Activated CD4-positive, alpha-beta T cell treated with anti-CD3 and anti-CD28 coated beads for 36 hours (primary cell): Measurements from ENCODE around the gene SORCS2. TPM values are rescaled to one million over a fixed set of nuclear protein-coding genes. Genes with fewer than 3 reads are reported as not detected.

Source experiments
- ATAC-seq: fragments of 200-7000 bp; cut with Tn5 transposase; one replicate; pipeline ENCODE4 v1.10.0; 2021; ENCODE audit warnings: mild to moderate bottlenecking, moderate library complexity
- CTCF ChIA-PET: fragments of 350-600 bp; sonication (Branson Sonifier 250); formaldehyde crosslinking; loops from one replicate; lab custom pipeline; 2021; ENCODE audit warnings: antibody characterized with exemption; lab: Charles Lee
- POLR2A ChIA-PET: fragments of 350-600 bp; sonication (Branson Sonifier 250); formaldehyde crosslinking; loops from one replicate; lab custom pipeline; 2021; ENCODE audit warnings: antibody characterized with exemption, inconsistent platforms; lab: Charles Lee
- DNase-seq: peaks from one replicate; pipeline ENCODE4 v3.0.0-alpha.2; 2020
- H3K27ac Mint-ChIP-seq: one replicate; pipeline ENCODE4 v1.8.0; 2021; ENCODE audit warnings: mixed read lengths
- H3K27me3 Mint-ChIP-seq: one replicate; pipeline ENCODE4 v1.8.0; 2021; ENCODE audit warnings: mixed read lengths
- H3K36me3 Mint-ChIP-seq: one replicate; pipeline ENCODE4 v1.8.0; 2021; ENCODE audit warnings: low read depth, mixed read lengths
- H3K4me1 Mint-ChIP-seq: one replicate; pipeline ENCODE4 v1.8.0; 2021; ENCODE audit warnings: mixed read lengths
- H3K4me3 Mint-ChIP-seq: one replicate; pipeline ENCODE4 v1.8.0; 2021; ENCODE audit warnings: mild to moderate bottlenecking, moderate library complexity, mixed read lengths
- H3K9me3 Mint-ChIP-seq: one replicate; pipeline ENCODE4 v1.8.0; 2021; ENCODE audit warnings: low read depth, mixed read lengths
- intact Hi-C, 2 experiments: fragments of 100-400 bp; cut with DNase I in 1 of 2; cut with micrococcal nuclease in 1 of 2; formaldehyde crosslinking; loops; one replicate each; pipeline versions ENCODE4 v1.14.2 to v1.15.1; 2022 to 2024; cut with DNase I, micrococcal nuclease
- total RNA-seq, 2 experiments: library from RNA; stranded (reverse); gene quantifications; one replicate each; pipeline ENCODE4 v1.2.3, GENCODE V29; 2021

Gene SORCS2
- total RNA-seq, 2 experiments from 2014 or later: 0.04 TPM; not detected in 1

DNA sequence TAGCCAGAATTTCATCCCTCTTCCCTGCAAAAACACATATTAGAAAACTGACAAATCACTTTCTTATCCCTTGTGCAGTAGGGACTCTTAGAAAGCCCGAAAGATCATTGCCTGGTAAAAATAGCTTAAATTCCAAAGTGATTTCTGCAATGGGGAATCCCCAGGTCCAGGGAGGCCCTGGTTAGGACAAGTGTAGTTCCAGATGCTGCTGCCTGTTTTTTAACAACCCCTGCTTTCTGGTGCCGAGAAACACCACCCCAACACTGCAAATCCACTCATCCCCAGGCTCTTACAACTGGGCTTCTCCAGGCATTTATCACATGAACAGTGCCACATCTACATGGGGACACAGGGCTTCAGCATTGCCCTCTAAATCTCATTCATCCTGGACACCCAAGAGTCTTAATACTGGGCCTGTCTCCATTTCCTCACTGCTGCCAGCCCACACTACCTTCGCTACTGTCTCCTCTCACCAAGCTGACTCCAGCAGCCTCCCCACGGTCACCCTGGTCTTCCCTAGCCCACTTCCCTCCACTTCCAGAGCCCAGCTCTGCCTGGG is 354.6 kb downstream of the SORCS2 start:
- Mint-ChIP-seq H3K27me3 (peaks cover 4% of the 10 kb centered on the region), H3K9me3 (peaks cover 2% of the 10 kb centered on the region), H3K4me3 (no peak overlapping the region), H3K36me3 (no peaks in the 10 kb centered on the region), H3K27ac (no peak overlapping the region), H3K4me1 (no peaks in the 10 kb centered on the region)
- no peak for ATAC-seq
- no peak for DNase-seq
- ChIA-PET POLR2A (no interaction called here), CTCF (no interaction called here)
- intact Hi-C loops: no loop called here

DNA sequence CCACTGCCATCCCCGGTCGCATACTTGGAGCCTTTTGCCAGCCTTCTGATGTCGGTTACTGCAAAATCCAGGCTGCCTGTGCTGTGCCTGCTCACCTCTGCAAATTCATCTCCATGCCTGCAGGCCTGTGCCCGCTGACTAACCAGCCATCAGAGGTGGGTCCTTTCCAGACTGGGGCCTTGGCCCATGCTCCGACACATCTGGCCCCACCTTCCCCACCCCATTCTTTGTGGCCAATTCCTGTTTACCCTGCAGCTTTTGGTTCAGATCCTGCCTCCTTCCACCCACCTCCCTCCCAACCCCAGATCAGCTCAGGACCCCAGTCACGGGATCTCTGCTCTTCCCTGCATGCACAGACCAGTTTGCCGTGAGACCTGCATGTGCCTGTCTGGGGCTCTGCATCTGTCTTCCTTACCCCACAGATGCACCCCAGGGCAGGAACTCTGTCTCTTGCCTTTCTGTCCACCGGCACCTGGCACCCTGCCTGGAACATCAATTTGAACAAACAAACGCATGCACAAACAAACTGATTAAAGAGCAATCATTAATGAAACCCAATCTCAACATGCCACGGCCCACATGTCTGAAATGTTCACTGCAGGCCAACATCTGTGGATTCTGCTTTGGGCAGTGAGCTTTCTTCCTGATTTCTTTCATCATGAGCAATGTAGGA is 355.2 kb downstream of the SORCS2 start:
- Mint-ChIP-seq H3K27ac (no peak overlapping the region), H3K36me3 (peaks cover under 1% of the 10 kb centered on the region), H3K4me3 (no peak overlapping the region), H3K27me3 (peaks cover 4% of the 10 kb centered on the region), H3K9me3 (peaks cover 3% of the 10 kb centered on the region), H3K4me1 (no peaks in the 10 kb centered on the region)
- intact Hi-C loops: no loop called here
- no peak for DNase-seq
- CTCF ChIA-PET: no interaction called here
- no peak for ATAC-seq
- POLR2A ChIA-PET: no interaction called here

DNA sequence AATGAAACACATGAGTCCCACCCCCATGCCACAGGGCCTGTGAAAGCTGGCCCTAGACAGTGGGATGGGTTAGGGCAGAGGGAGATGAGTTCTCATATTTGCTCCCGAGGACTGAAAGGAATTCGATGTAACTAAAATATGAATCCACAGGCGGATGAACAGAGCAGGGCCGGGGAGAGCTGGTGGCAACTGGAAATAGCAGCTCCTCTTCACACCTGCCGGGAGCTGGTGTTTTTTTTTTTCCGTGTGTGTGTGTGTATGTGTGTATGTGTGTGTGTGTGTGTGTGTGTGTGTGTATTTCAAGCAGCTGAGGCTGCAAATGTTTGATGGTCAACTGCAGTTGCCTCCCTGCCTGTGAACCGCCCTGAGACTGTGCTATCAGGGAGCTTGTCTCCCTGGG is 357.5 kb downstream of the SORCS2 start:
- intact Hi-C loops: no loop called here
- ATAC-seq (no peak), DNase-seq (no peak)
- Mint-ChIP-seq H3K36me3 (peaks cover 6% of the 10 kb centered on the region), H3K9me3 (peaks cover 21% of the 10 kb centered on the region), H3K27ac (no peak overlapping the region), H3K4me1 (no peaks in the 10 kb centered on the region), H3K4me3 (no peak overlapping the region), H3K27me3 (peaks cover 4% of the 10 kb centered on the region)
- CTCF ChIA-PET: no interaction called here
- POLR2A ChIA-PET: no interaction called here

GRCh38 chr4:7552466-7552865 is 360.1 kb downstream of the SORCS2 start:
- no peak for DNase-seq
- Mint-ChIP-seq H3K4me1 (no peaks in the 10 kb centered on the region), H3K9me3 (peaks cover 23% of the 10 kb centered on the region), H3K4me3 (no peak overlapping the region), H3K36me3 (peaks cover 6% of the 10 kb centered on the region), H3K27ac (no peak overlapping the region), H3K27me3 (peaks cover 4% of the 10 kb centered on the region)
- CTCF ChIA-PET: no interaction called here
- POLR2A ChIA-PET: no interaction called here
- intact Hi-C loops: no loop called here
- no peak for ATAC-seq

GRCh38 chr4:7553280-7553679 is 360.9 kb downstream of the SORCS2 start:
- DNase-seq (no peak), ATAC-seq (no peak)
- intact Hi-C loops: no loop called here
- peaks cover 23% of the 10 kb centered on the region for H3K9me3 Mint-ChIP-seq
- CTCF ChIA-PET: no interaction called here
- no peak overlapping the region for H3K27ac Mint-ChIP-seq
- peaks cover 4% of the 10 kb centered on the region for H3K27me3 Mint-ChIP-seq
- no peaks in the 10 kb centered on the region for H3K4me1 Mint-ChIP-seq
- POLR2A ChIA-PET: interaction anchor here (0.6 kb wide), 1 partner anchor 15 kb away, joined by 3 read pairs; no protein-coding TSS in a partner anchor
- peaks cover 6% of the 10 kb centered on the region for H3K36me3 Mint-ChIP-seq
- H3K4me3 Mint-ChIP-seq: no peak overlapping the region

DNA sequence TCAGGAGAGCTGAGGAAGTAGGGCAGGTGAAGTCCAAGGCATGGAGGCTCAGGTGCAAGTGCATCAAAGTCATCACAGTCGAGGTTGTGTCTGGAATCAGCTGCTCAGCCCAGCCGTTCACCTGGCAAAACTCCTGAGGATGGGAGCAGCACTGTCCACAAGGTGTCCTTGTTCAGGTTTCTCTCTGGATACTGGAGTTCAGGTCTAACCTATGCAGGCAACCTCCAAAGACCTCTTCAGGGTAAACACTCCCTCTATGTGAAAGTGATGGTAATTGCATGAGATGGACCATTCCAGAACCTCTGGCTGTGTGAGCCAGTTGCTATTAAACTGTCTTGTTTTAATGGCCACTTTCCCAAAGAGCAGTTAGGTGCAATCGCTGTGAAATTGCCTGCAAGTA is 362.6 kb downstream of the SORCS2 start:
- no peak overlapping the region for H3K4me3 Mint-ChIP-seq
- no peak overlapping the region for H3K27ac Mint-ChIP-seq
- intact Hi-C loops: no loop called here
- no peaks in the 10 kb centered on the region for H3K4me1 Mint-ChIP-seq
- ChIA-PET CTCF (no interaction called here), POLR2A (no interaction called here)
- peaks cover 4% of the 10 kb centered on the region for H3K27me3 Mint-ChIP-seq
- peaks cover 23% of the 10 kb centered on the region for H3K9me3 Mint-ChIP-seq
- peaks cover 6% of the 10 kb centered on the region for H3K36me3 Mint-ChIP-seq
- ATAC-seq (no peak), DNase-seq (no peak)

- Mint-ChIP-seq H3K4me1 (no peaks in the 10 kb centered on the region), H3K36me3 (peaks cover 6% of the 10 kb centered on the region), H3K27ac (no peak overlapping the region), H3K27me3 (no peaks in the 10 kb centered on the region), H3K9me3 (peaks cover 21% of the 10 kb centered on the region), H3K4me3 (no peak overlapping the region)
- CTCF ChIA-PET: no interaction called here
- intact Hi-C loops: no loop called here
- no peak for DNase-seq
- no peak for ATAC-seq
- POLR2A ChIA-PET: no interaction called here
Observed at GRCh38 chr4:7556558-7556957, 364.2 kb downstream of the SORCS2 start.

GRCh38 chr4:7557456-7557855 is 365.1 kb downstream of the SORCS2 start:
- intact Hi-C loops: no loop called here
- no peak overlapping the region for H3K4me3 Mint-ChIP-seq
- POLR2A ChIA-PET: no interaction called here
- H3K27me3 Mint-ChIP-seq: no peaks in the 10 kb centered on the region
- H3K36me3 Mint-ChIP-seq: peaks cover 6% of the 10 kb centered on the region
- CTCF ChIA-PET: no interaction called here
- DNase-seq (no peak), ATAC-seq (no peak)
- H3K9me3 Mint-ChIP-seq: peaks cover 21% of the 10 kb centered on the region
- no peaks in the 10 kb centered on the region for H3K4me1 Mint-ChIP-seq
- H3K27ac Mint-ChIP-seq: no peak overlapping the region

DNA sequence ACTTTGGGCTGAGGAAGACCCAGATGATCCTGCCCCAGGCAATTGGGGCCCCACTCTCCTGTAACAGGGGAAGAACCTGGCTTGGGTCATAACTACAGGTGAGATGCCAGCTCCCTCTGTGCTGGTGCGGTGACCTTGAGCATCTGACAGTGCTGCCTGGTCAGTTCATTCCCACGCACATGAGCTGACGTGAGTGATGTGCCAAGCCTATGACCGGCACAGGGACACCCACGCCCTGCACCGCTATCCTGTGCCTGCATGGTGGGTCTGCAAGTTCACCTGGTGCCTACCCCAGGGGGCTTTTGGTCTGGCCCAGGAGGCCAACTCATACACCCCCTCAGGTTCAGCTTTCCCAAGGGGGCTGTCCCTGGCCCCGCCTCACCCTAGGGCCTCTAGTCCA is 366.1 kb downstream of the SORCS2 start:
- no peak overlapping the region for H3K27ac Mint-ChIP-seq
- no peak overlapping the region for H3K4me3 Mint-ChIP-seq
- intact Hi-C loops: no loop called here
- ATAC-seq: no peak
- no peak for DNase-seq
- no peaks in the 10 kb centered on the region for H3K36me3 Mint-ChIP-seq
- H3K27me3 Mint-ChIP-seq: no peaks in the 10 kb centered on the region
- CTCF ChIA-PET: no interaction called here
- peaks cover 12% of the 10 kb centered on the region for H3K9me3 Mint-ChIP-seq
- no peaks in the 10 kb centered on the region for H3K4me1 Mint-ChIP-seq
- POLR2A ChIA-PET: no interaction called here

DNA sequence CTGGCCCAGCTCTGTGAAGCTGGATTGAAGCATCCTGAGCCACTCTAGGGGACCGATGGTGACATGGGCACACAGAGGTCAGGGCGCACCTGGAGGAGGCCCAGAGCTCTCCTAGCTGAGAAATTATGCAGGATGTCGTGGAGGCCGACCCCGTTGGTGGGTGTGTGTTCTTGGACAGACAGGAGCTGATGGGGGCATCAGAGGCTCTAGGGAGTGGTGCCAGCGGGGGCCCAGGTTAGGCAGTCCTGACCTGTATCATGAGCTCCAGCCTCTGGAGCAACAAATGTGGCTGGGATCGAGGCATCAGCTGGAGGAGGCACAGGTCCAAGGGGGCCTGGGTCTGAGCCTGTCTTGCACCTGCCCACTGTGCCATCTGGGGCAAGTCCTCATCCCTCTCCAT is 367.0 kb downstream of the SORCS2 start:
- Mint-ChIP-seq H3K9me3 (peaks cover 6% of the 10 kb centered on the region), H3K4me1 (no peaks in the 10 kb centered on the region), H3K27me3 (no peaks in the 10 kb centered on the region), H3K36me3 (no peaks in the 10 kb centered on the region), H3K27ac (no peak overlapping the region), H3K4me3 (no peak overlapping the region)
- POLR2A ChIA-PET: no interaction called here
- intact Hi-C loops: no loop called here
- DNase-seq (no peak), ATAC-seq (no peak)
- CTCF ChIA-PET: no interaction called here

DNA sequence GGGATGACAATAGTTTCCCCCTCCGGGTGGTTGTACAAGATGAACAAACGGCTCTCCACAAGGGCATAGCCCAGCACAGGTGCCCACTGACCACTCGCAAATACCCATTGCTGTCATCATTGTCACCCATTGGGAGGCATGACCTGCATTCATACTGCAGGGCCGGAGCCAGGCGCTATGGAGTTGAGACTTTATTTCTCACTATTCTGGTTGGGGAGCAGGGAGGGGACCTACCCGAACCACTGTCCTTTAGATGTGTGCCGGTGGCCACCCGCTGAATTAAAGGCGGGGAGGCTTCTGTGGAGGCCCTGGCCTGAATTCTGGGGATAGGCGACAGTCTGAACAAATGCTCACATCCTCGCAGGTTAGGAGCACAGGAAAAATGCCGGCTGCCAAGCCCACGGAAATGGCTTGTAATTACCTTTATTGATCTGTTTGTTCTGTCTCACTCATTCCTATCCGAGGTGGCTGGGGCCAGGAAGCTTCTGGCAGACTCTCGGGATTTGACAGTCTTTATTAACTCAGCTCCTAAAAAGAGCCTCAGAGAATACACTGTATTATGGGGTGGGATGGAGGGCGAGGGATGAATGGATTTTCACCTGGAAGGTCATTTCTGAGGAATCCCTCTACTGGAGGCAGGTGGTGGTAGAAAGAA is 367.5 kb downstream of the SORCS2 start:
- H3K36me3 Mint-ChIP-seq: no peaks in the 10 kb centered on the region
- intact Hi-C loops: no loop called here
- CTCF ChIA-PET: interaction anchor here (0.6 kb wide), 1 partner anchor 366 kb away, joined by 3 read pairs; no protein-coding TSS in a partner anchor

DNA sequence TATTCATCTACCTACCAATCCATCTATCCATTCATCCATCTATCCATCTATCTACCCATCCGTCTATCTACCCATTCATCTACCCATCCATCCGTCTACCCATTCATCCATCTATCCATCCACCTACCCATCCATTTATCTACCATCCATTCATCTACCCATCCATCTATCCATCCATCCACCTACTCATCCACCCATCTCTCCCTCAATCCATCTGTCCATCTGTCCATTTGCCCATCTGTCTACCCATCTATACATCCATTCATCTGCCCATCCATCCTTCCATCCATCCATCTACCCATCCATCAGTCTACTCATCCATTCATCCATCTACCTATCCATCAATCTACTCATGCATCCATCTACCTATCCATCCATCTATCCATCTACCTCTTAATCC is 369.2 kb downstream of the SORCS2 start:
- CTCF ChIA-PET: interaction anchor here (0.9 kb wide), 1 partner anchor 68 kb away, joined by 3 read pairs; no protein-coding TSS in a partner anchor
- H3K9me3 Mint-ChIP-seq: no peaks in the 10 kb centered on the region
- H3K27ac Mint-ChIP-seq: no peak overlapping the region
- H3K4me1 Mint-ChIP-seq: no peaks in the 10 kb centered on the region
- H3K36me3 Mint-ChIP-seq: no peaks in the 10 kb centered on the region
- DNase-seq (no peak), ATAC-seq (no peak)
- POLR2A ChIA-PET: no interaction called here
- intact Hi-C loops: no loop called here
- H3K27me3 Mint-ChIP-seq: no peaks in the 10 kb centered on the region
- no peak overlapping the region for H3K4me3 Mint-ChIP-seq

More for the DNA sequence above, 367.5 kb downstream of the SORCS2 start:
- H3K9me3 Mint-ChIP-seq: peaks cover 2% of the 10 kb centered on the region
- no peak for DNase-seq
- no peak overlapping the region for H3K4me3 Mint-ChIP-seq
- H3K4me1 Mint-ChIP-seq: no peaks in the 10 kb centered on the region
- H3K27ac Mint-ChIP-seq: no peak overlapping the region
- POLR2A ChIA-PET: no interaction called here
- H3K27me3 Mint-ChIP-seq: no peaks in the 10 kb centered on the region
- ATAC-seq: no peak
